T follicular helper cell (primary cell): Measurements from ENCODE around the gene TSSC4.
"Not testable (repeated sequence)": the region's sequence is repeated elsewhere in the genome, so short reads cannot be mapped to it uniquely, and the experiment has no call there.

Experiments used
- DNase-seq: peaks from one replicate; pipeline ENCODE4 v3.0.0-alpha.2; 2020; ENCODE audit warnings: low read depth
- total RNA-seq, 2 experiments: gene quantifications; one replicate each; lab custom pipeline; 2026; lab: John Stamatoyannopoulos, UW

TSSC4 gene
- 74.6 to 87.7 reads per million in 2 experiments for total RNA-seq

GRCh38 chr11:2400069-2400761 lies at the start of gene TSSC4:
Gene TSSC4, plus strand, starts transcription at chr11:2400750. Its CDS starts 1,884 bp downstream, at chr11:2402634.
- DNase-seq: peak; percentile 99

- no peak for DNase-seq
Observed at GRCh38 chr11:2351701-2352100, 48.8 kb upstream of the TSSC4 start.

GRCh38 chr11:2352420-2352819 lies 48.1 kb upstream of the TSSC4 start:
- no peak for DNase-seq

GRCh38 chr11:2355000-2355644 lies 45.4 kb upstream of the TSSC4 start:
- no peak for DNase-seq

GRCh38 chr11:2357246-2357645 lies 43.3 kb upstream of the TSSC4 start:
- no peak for DNase-seq

- DNase-seq: not testable (repeated sequence)
Observed at GRCh38 chr11:2357651-2358050, 42.9 kb upstream of the TSSC4 start.

GRCh38 chr11:2358754-2359442 lies 41.7 kb upstream of the TSSC4 start:
- no peak for DNase-seq

- DNase-seq: no peak
Observed at GRCh38 chr11:2359557-2359956, 41.0 kb upstream of the TSSC4 start.

- DNase-seq: no peak
Observed at GRCh38 chr11:2360081-2360642, 40.4 kb upstream of the TSSC4 start.

GRCh38 chr11:2361565-2361964 lies 39.0 kb upstream of the TSSC4 start:
- DNase-seq: no peak

GRCh38 chr11:2362414-2362813 lies 38.1 kb upstream of the TSSC4 start:
- DNase-seq: no peak

GRCh38 chr11:2363130-2363529 lies 37.4 kb upstream of the TSSC4 start:
- DNase-seq: no peak

GRCh38 chr11:2363577-2364370 lies 36.8 kb upstream of the TSSC4 start:
- no peak for DNase-seq

- DNase-seq: not testable (repeated sequence)
Observed at GRCh38 chr11:2364386-2364785, 36.2 kb upstream of the TSSC4 start.

- DNase-seq: no peak
Observed at GRCh38 chr11:2365571-2366210, 34.9 kb upstream of the TSSC4 start.

GRCh38 chr11:2366276-2366675 lies 34.3 kb upstream of the TSSC4 start:
- no peak for DNase-seq

- no peak for DNase-seq
Observed at GRCh38 chr11:2366733-2367132, 33.8 kb upstream of the TSSC4 start.

- DNase-seq: no peak
Observed at GRCh38 chr11:2367266-2368160, 33.0 kb upstream of the TSSC4 start.

GRCh38 chr11:2368178-2368850 lies 32.2 kb upstream of the TSSC4 start:
- DNase-seq: no peak

- no peak for DNase-seq
Observed at GRCh38 chr11:2368851-2369180, 31.7 kb upstream of the TSSC4 start.
